ENCODE results near the gene TP53RK. TPM values are rescaled to one million over a fixed set of nuclear protein-coding genes. Genes with fewer than 3 reads are reported as not detected.
A peak's percentile ranks its signal among the peaks of the same experiment; 100 is the strongest.

The TP53RK gene
- total and polyA plus RNA-seq, 2 of the 13 experiments (the other 11 are each of a cell fraction or from before 2014, with no cell fraction given), result 12.9 to 25.5 TPM

DNA sequence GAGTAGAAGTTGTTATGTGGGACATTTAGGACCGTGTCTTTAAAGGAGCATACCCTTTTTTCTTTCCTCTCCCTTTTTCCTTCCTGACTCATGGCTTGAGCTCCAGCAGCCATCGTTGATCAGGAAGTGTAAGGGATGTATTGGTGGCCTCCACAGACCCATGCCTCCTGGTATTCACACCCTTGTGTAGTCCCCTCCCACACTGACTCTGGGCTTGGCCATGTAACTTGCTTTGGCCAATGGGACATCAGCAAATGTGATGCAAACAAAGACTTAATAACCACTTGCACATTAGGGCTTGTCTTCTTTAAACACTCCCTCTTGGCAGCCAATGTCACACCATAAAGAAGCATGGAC is 19.0 kb downstream of the TP53RK start (continued):
- TF ChIP-seq, protein P1, sequence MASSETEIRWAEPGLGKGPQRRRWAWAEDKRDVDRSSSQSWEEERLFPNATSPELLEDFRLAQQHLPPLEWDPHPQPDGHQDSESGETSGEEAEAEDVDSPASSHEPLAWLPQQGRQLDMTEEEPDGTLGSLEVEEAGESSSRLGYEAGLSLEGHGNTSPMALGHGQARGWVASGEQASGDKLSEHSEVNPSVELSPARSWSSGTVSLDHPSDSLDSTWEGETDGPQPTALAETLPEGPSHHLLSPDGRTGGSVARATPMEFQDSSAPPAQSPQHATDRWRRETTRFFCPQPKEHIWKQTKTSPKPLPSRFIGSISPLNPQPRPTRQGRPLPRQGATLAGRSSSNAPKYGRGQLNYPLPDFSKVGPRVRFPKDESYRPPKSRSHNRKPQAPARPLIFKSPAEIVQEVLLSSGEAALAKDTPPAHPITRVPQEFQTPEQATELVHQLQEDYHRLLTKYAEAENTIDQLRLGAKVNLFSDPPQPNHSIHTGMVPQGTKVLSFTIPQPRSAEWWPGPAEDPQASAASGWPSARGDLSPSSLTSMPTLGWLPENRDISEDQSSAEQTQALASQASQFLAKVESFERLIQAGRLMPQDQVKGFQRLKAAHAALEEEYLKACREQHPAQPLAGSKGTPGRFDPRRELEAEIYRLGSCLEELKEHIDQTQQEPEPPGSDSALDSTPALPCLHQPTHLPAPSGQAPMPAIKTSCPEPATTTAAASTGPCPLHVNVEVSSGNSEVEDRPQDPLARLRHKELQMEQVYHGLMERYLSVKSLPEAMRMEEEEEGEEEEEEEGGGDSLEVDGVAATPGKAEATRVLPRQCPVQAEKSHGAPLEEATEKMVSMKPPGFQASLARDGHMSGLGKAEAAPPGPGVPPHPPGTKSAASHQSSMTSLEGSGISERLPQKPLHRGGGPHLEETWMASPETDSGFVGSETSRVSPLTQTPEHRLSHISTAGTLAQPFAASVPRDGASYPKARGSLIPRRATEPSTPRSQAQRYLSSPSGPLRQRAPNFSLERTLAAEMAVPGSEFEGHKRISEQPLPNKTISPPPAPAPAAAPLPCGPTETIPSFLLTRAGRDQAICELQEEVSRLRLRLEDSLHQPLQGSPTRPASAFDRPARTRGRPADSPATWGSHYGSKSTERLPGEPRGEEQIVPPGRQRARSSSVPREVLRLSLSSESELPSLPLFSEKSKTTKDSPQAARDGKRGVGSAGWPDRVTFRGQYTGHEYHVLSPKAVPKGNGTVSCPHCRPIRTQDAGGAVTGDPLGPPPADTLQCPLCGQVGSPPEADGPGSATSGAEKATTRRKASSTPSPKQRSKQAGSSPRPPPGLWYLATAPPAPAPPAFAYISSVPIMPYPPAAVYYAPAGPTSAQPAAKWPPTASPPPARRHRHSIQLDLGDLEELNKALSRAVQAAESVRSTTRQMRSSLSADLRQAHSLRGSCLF (CRISPR knock-in tag; IDR thresholded peaks at IDR 0.05; ENCODE audit: borderline replicate concordance), result no peak
- TF ChIP-seq ZNF124 (CRISPR knock-in tag; IDR thresholded peaks at IDR 0.05) (0 out of 2 replicates have a peak, but pooled peaks have one; percentile 47), MTF1 (CRISPR knock-in tag; IDR thresholded peaks at IDR 0.05) (no peak), CBX5 (CRISPR knock-in tag; IDR thresholded peaks at IDR 0.05; ENCODE audit: borderline replicate concordance) (peak; percentile 70), AHR (CRISPR knock-in tag; IDR thresholded peaks at IDR 0.05) (no peak), ZNF543 (CRISPR knock-in tag; IDR thresholded peaks at IDR 0.05) (no peak; the same call in 1 of the 2 replicates), ATM (IDR thresholded peaks at IDR 0.05; ENCODE audit: borderline replicate concordance) (no peak), RAD21 (CRISPR knock-in tag; IDR thresholded peaks at IDR 0.05) (no peak), ZNF253 (CRISPR knock-in tag; IDR thresholded peaks at IDR 0.05; ENCODE audit: borderline replicate concordance) (0 out of 2 replicates have a peak, but pooled peaks have one; percentile 21), ELF4 (CRISPR knock-in tag; IDR thresholded peaks at IDR 0.05; ENCODE audit: borderline replicate concordance) (peak; percentile 66; the same call in 1 of the 2 replicates), ARNTL (CRISPR knock-in tag; IDR thresholded peaks at IDR 0.05) (0 out of 2 replicates have a peak, but pooled peaks have one; percentile 16), SOX13 (IDR thresholded peaks at IDR 0.05) (no peak), SOX13 (CRISPR knock-in tag; conservative IDR thresholded peaks at IDR 0.05 in 1 of 2, IDR thresholded peaks at IDR 0.05 in 1 of 2) (no peak), RBAK (CRISPR knock-in tag; IDR thresholded peaks at IDR 0.05) (no peak), ZFP36L1 (CRISPR knock-in tag; IDR thresholded peaks at IDR 0.05) (no peak), GFI1 (CRISPR knock-in tag; IDR thresholded peaks at IDR 0.05; ENCODE audit: borderline replicate concordance) (no peak), ZNF446 (CRISPR knock-in tag; IDR thresholded peaks at IDR 0.05) (no peak), ETV6 (CRISPR knock-in tag; conservative IDR thresholded peaks at IDR 0.05) (no peak), PITX1 (CRISPR knock-in tag; IDR thresholded peaks at IDR 0.05) (peak; percentile 23; the same call in 1 of the 2 replicates), ARID2 (CRISPR knock-in tag; IDR thresholded peaks at IDR 0.05; ENCODE audit: borderline replicate concordance) (no peak), IKZF1 (IDR thresholded peaks at IDR 0.05) (no peak), ZNF670 (CRISPR knock-in tag; IDR thresholded peaks at IDR 0.05; ENCODE audit: borderline replicate concordance) (no peak), CHD4 (IDR thresholded peaks at IDR 0.05; ENCODE audit: borderline replicate concordance, low read length) (no peak)
- TF ChIP-seq, protein P2, sequence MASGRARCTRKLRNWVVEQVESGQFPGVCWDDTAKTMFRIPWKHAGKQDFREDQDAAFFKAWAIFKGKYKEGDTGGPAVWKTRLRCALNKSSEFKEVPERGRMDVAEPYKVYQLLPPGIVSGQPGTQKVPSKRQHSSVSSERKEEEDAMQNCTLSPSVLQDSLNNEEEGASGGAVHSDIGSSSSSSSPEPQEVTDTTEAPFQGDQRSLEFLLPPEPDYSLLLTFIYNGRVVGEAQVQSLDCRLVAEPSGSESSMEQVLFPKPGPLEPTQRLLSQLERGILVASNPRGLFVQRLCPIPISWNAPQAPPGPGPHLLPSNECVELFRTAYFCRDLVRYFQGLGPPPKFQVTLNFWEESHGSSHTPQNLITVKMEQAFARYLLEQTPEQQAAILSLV (CRISPR knock-in tag; IDR thresholded peaks at IDR 0.05; ENCODE audit: borderline replicate concordance), result no peak
- TF ChIP-seq, protein P3, sequence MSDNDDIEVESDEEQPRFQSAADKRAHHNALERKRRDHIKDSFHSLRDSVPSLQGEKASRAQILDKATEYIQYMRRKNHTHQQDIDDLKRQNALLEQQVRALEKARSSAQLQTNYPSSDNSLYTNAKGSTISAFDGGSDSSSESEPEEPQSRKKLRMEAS (IDR thresholded peaks at IDR 0.05), result no peak
- TF ChIP-seq, protein P4, sequence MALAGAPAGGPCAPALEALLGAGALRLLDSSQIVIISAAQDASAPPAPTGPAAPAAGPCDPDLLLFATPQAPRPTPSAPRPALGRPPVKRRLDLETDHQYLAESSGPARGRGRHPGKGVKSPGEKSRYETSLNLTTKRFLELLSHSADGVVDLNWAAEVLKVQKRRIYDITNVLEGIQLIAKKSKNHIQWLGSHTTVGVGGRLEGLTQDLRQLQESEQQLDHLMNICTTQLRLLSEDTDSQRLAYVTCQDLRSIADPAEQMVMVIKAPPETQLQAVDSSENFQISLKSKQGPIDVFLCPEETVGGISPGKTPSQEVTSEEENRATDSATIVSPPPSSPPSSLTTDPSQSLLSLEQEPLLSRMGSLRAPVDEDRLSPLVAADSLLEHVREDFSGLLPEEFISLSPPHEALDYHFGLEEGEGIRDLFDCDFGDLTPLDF (CRISPR knock-in tag; IDR thresholded peaks at IDR 0.05), result no peak

Measured in HepG2 (cell line).